ENCODE results near the gene CEP85L. TPM values are rescaled to one million over a fixed set of nuclear protein-coding genes. Genes with fewer than 3 reads are reported as not detected.

CEP85L gene
- total RNA-seq, 1 experiment from 2014 or later, result 4.9 TPM

GRCh38 chr6:118656847-118657451, 5.6 kb upstream of the CEP85L start:
- TF ChIP-seq REST (IDR thresholded peaks at IDR 0.05; ENCODE audit: low read depth) (no peak), JUND (IDR thresholded peaks at IDR 0.05) (no peak), CTCF (IDR thresholded peaks at IDR 0.05 in 2 of 3, conservative IDR thresholded peaks at IDR 0.05 in 1 of 3; ENCODE audit: borderline replicate concordance in 1 of 3, insufficient read depth in 1 of 3, low read depth in 2 of 3, low read length in 2 of 3) (no peak), EGR1 (IDR thresholded peaks at IDR 0.05; ENCODE audit: low read depth) (no peak), RAD21 (IDR thresholded peaks at IDR 0.05; ENCODE audit: low read depth) (no peak), ELF1 (IDR thresholded peaks at IDR 0.05; ENCODE audit: borderline replicate concordance, low read depth) (no peak), ZFX (IDR thresholded peaks at IDR 0.05) (no peak), YY1 (IDR thresholded peaks at IDR 0.05; ENCODE audit: extremely low read depth, insufficient replicate concordance, low read depth, low read length) (no peak), SRF (IDR thresholded peaks at IDR 0.05; ENCODE audit: low read depth) (no peak), MAX (IDR thresholded peaks at IDR 0.05) (no peak), POLR2A (IDR thresholded peaks at IDR 0.05; ENCODE audit: borderline replicate concordance, extremely low read depth, insufficient read depth, insufficient read length) (no peak), SP1 (IDR thresholded peaks at IDR 0.05; ENCODE audit: low read depth) (no peak), CBX3 (IDR thresholded peaks at IDR 0.05; ENCODE audit: low read depth) (no peak)
- no peak for ATAC-seq

More at GRCh38 chr6:118656847-118657451, 5.6 kb upstream of the CEP85L start:
- intact Hi-C loops (cut with micrococcal nuclease), result loop anchor here (10.0 kb wide), 1 partner anchor 238 kb away; the partner anchor contains the start of gene ASF1A
- H3K36me3 ChIP-seq (ENCODE audit: control insufficient read depth in 1 of 2, insufficient read depth in 2 of 2, low read length in 2 of 2), result no peaks in the 10 kb centered on the region
- no peaks in the 10 kb centered on the region for H3K9me3 ChIP-seq (ENCODE audit: control insufficient read depth in 1 of 2, insufficient read depth in 1 of 2, low read depth in 1 of 2, low read length in 2 of 2)
- ChIA-PET CTCF (no interaction called here), RAD21 (ENCODE audit: low non-redundant PET in 1 of 2, low total read pairs in 2 of 2, uncharacterized antibody in 2 of 2, unreplicated experiment in 2 of 2) (no interaction called here), POLR2A (no interaction called here)
- no peaks in the 10 kb centered on the region for H3K79me2 ChIP-seq (ENCODE audit: insufficient read depth, low read length)
- H3K27ac ChIP-seq (ENCODE audit: low read depth, low read length), result no peak overlapping the region
- no peaks in the 10 kb centered on the region for H3K9me2 ChIP-seq (ENCODE audit: insufficient read depth)
- H3K4me1 ChIP-seq (ENCODE audit: control insufficient read depth in 1 of 2, insufficient read depth in 2 of 2, low read length in 2 of 2), result peaks cover 2 to 5% of the 10 kb centered on the region in 2 experiments; a peak in 3 of 4 replicates
- no TSS peak for BruUV-seq (replicated peaks)
- no peaks in the 10 kb centered on the region for H3K27me3 ChIP-seq (ENCODE audit: insufficient read depth, low read length)
- H4K20me1 ChIP-seq (ENCODE audit: insufficient read depth), result no peaks in the 10 kb centered on the region
- no peak overlapping the region for H3K9ac ChIP-seq (ENCODE audit: low read length)
- H2AFZ ChIP-seq (ENCODE audit: low read depth, low read length, poor library complexity, severe bottlenecking), result no peak overlapping the region
- no peak for DNase-seq (ENCODE audit: low read depth, low spot score)
- no peak overlapping the region for H3K4me2 ChIP-seq (ENCODE audit: low read length)
- H3K4me3 ChIP-seq (replicated peaks in 1 of 2; ENCODE audit: low read depth in 1 of 2, low read length in 2 of 2), result no peak overlapping the region

Data from HCT116 (cell line).